NCI-H345 treated with DMSO at 0.1 percent for 48 hours (cell line): Measurements from ENCODE around the gene PKD2L2.
"Not testable (repeated sequence)": the region's sequence is repeated elsewhere in the genome, so short reads cannot be mapped to it uniquely, and the experiment has no call there.

Experiments
- DNase-seq: peaks from one replicate; lab custom pipeline; 2025; ENCODE audit not compliant: unreplicated experiment; lab: John Stamatoyannopoulos, UW

Gene PKD2L2

GRCh38 chr5:137888863-137889759 lies at the start of gene PKD2L2:
TSS of gene PKD2L2 (plus strand) at chr5:137889457. CDS start at chr5:137889492, 35 bp downstream.
- no peak for DNase-seq

GRCh38 chr5:137842296-137842695 lies 47.0 kb upstream of the PKD2L2 start:
- no peak for DNase-seq

GRCh38 chr5:137843676-137844299 lies 45.5 kb upstream of the PKD2L2 start:
- DNase-seq, result no peak

- no peak for DNase-seq
Measured at GRCh38 chr5:137845472-137845871, 43.8 kb upstream of the PKD2L2 start.

GRCh38 chr5:137847687-137848086 lies 41.6 kb upstream of the PKD2L2 start:
- DNase-seq, result no peak

GRCh38 chr5:137853165-137853564 lies 36.1 kb upstream of the PKD2L2 start:
- not testable (repeated sequence) for DNase-seq

GRCh38 chr5:137856201-137856600 lies 33.1 kb upstream of the PKD2L2 start:
- no peak for DNase-seq

- DNase-seq, result no peak
Measured at GRCh38 chr5:137856916-137857862, 32.1 kb upstream of the PKD2L2 start.

- no peak for DNase-seq
Measured at GRCh38 chr5:137858223-137858916, 30.9 kb upstream of the PKD2L2 start.

- DNase-seq, result no peak
Measured at GRCh38 chr5:137858954-137859353, 30.3 kb upstream of the PKD2L2 start.

GRCh38 chr5:137862251-137862650 lies 27.0 kb upstream of the PKD2L2 start:
- DNase-seq, result no peak

GRCh38 chr5:137863653-137864052 lies 25.6 kb upstream of the PKD2L2 start:
- DNase-seq, result not testable (repeated sequence)

GRCh38 chr5:137866541-137867388 lies 22.5 kb upstream of the PKD2L2 start:
- no peak for DNase-seq

- DNase-seq, result no peak
Measured at GRCh38 chr5:137867664-137868063, 21.6 kb upstream of the PKD2L2 start, which contains the start of gene MYOT. TSS of gene MYOT (plus strand) at chr5:137867860. CDS start at chr5:137870652, 2,792 bp downstream.

- no peak for DNase-seq
Measured at GRCh38 chr5:137870647-137871339, 18.5 kb upstream of the PKD2L2 start.

GRCh38 chr5:137871571-137871970 lies 17.7 kb upstream of the PKD2L2 start:
- no peak for DNase-seq

- DNase-seq, result no peak
Measured at GRCh38 chr5:137872466-137872865, 16.8 kb upstream of the PKD2L2 start.

- no peak for DNase-seq
Measured at GRCh38 chr5:137876101-137876500, 13.2 kb upstream of the PKD2L2 start.

- DNase-seq, result no peak
Measured at GRCh38 chr5:137880313-137880712, 8.9 kb upstream of the PKD2L2 start.
